NB4 (cell line): ENCODE data around the gene CACNA1B.

Source experiments
- MAX ChIP-seq: IDR thresholded peaks from 2 replicates; pipeline ENCODE4 v1.6.1; 2011; ENCODE audit warnings: low read depth, low read length
- POLR2A ChIP-seq: IDR thresholded peaks from 2 replicates; pipeline ENCODE4 v1.6.1; 2011; ENCODE audit warnings: mild to moderate bottlenecking; ENCODE audit not compliant: insufficient read length; ENCODE audit errors: extremely low read depth
- TF ChIP-seq, protein P1 (sequence below): IDR thresholded peaks from one replicate; pipeline ENCODE4 v1.5.1; 2012; ENCODE audit warnings: low read depth, low read length

DNA sequence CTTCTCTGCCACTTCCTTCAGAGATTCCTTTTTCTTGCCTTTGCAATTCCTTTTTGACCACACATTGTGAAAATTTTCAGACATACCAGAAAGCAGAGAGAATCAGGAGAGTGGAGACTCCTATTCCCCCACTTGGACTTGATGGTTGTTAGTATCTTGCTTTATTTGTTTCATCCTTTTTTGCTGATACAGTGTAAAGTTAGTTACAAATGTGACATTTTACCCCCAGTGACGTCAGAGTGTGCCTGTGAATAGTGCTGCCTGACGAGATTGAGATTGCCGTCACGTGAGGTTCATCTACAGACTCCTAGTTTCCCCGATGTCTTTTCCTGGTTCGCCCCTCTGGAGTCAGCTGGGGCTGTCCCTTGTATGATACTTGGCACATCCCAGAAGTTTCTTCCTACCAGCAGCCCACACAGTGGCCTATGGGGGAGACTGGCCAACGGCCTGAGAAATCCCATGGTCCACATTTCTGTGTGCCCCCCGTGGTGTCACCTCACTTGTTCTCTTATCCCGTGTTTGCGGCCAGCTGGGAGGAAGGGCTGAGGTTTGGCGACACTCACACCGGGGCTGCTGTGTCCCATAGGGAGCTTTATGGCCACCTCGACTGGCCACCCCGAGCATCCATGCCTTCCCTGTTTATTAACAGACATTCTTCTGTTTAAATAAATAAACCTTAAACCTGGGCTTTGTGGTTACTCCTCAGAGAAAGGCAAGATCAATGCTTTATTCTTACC is 48.2 kb upstream of the CACNA1B start:
- TF ChIP-seq, protein P1, sequence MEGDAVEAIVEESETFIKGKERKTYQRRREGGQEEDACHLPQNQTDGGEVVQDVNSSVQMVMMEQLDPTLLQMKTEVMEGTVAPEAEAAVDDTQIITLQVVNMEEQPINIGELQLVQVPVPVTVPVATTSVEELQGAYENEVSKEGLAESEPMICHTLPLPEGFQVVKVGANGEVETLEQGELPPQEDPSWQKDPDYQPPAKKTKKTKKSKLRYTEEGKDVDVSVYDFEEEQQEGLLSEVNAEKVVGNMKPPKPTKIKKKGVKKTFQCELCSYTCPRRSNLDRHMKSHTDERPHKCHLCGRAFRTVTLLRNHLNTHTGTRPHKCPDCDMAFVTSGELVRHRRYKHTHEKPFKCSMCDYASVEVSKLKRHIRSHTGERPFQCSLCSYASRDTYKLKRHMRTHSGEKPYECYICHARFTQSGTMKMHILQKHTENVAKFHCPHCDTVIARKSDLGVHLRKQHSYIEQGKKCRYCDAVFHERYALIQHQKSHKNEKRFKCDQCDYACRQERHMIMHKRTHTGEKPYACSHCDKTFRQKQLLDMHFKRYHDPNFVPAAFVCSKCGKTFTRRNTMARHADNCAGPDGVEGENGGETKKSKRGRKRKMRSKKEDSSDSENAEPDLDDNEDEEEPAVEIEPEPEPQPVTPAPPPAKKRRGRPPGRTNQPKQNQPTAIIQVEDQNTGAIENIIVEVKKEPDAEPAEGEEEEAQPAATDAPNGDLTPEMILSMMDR: no peak
- no peak for TF ChIP-seq POLR2A
- no peak for TF ChIP-seq MAX
